Type B pancreatic cell (in vitro differentiated cells): ENCODE results near the gene TNS3. TPM values are rescaled to one million over a fixed set of nuclear protein-coding genes. Genes with fewer than 3 reads are reported as not detected.

Experiments
- DNase-seq: peaks from one replicate; pipeline ENCODE4 v3.0.0; 2021; ENCODE audit warnings: mixed read lengths; ENCODE audit not compliant: unreplicated experiment; ENCODE audit errors: extremely low spot score
- H3K27ac Mint-ChIP-seq: 2 replicates; pipeline ENCODE4 v1.8.0; 2021; ENCODE audit warnings: mild to moderate bottlenecking, mixed read lengths
- H3K27me3 Mint-ChIP-seq: 2 replicates; pipeline ENCODE4 v1.8.0; 2021; ENCODE audit warnings: mixed read lengths
- H3K36me3 Mint-ChIP-seq: 2 replicates; pipeline ENCODE4 v1.8.0; 2021; ENCODE audit warnings: mixed read lengths
- H3K4me1 Mint-ChIP-seq: one replicate; pipeline ENCODE4 v1.8.0; 2021; ENCODE audit warnings: mixed read lengths; ENCODE audit not compliant: unreplicated experiment
- H3K4me3 Mint-ChIP-seq: 2 replicates; pipeline ENCODE4 v1.8.0; 2021; ENCODE audit warnings: mild to moderate bottlenecking, mixed read lengths
- H3K9me3 Mint-ChIP-seq: 2 replicates; pipeline ENCODE4 v1.8.0; 2021; ENCODE audit warnings: mixed read lengths
- total RNA-seq: library from RNA; stranded (reverse); gene quantifications from 2 replicates; pipeline ENCODE4 v1.2.1, GENCODE V29; 2021; ENCODE audit warnings: low replicate concordance
- TF ChIP-seq, protein P1 (sequence below): fragments of 200-600 bp; sonication (generic); conservative IDR thresholded peaks from 2 replicates; pipeline ENCODE4 v1.5.0; 2021; ENCODE audit warnings: antibody characterized with exemption, mild to moderate bottlenecking

TNS3 gene
- total RNA-seq, 1 donor from 2014 or later, result 138 TPM

DNA sequence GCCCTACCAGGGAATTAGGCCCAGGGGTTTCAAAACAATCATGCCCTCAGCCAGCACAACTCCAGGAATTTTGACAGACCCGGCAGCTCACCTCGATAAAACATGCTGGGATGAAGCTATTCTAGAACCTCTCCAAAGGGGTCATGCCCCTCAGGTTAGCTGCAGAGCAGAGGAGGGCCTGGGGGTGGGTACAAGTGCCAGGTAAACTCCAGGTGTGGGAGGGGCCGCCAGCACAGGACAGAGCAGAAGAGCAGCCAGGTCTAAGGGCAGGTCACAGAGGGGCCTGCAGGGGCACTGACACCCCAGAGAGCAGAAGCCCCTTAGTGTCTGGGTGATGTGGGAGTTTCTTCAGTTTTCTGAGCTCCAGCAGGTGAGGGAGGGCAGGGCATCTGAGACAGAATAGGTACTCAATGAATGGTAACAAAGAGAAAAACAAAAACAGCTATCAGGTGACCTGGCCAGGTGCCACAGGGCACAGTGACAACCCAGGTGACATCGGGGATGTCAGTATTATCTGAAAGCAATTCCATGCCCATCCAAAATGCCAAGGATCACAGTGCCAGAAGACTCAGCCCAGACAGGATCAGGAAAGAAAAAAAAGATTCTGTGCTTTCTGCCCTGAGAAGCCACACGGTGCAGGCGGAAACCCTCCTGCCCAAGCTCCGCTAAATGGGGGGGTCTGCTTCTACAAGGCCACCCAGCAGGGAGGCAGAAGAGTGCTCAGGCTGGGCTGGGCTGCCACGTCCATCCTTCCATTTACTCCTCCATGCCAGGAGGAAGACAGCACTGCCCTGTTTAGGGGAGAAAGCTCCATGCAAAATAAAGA is 104.5 kb downstream of the TNS3 start:
- Mint-ChIP-seq H3K4me1 (peaks cover 52% of the 10 kb centered on the region), H3K36me3 (peaks cover 14% of the 10 kb centered on the region), H3K27me3 (no peaks in the 10 kb centered on the region), H3K4me3 (no peak overlapping the region), H3K9me3 (no peaks in the 10 kb centered on the region), H3K27ac (no peak overlapping the region)
- no peak for DNase-seq
- TF ChIP-seq, protein P1, sequence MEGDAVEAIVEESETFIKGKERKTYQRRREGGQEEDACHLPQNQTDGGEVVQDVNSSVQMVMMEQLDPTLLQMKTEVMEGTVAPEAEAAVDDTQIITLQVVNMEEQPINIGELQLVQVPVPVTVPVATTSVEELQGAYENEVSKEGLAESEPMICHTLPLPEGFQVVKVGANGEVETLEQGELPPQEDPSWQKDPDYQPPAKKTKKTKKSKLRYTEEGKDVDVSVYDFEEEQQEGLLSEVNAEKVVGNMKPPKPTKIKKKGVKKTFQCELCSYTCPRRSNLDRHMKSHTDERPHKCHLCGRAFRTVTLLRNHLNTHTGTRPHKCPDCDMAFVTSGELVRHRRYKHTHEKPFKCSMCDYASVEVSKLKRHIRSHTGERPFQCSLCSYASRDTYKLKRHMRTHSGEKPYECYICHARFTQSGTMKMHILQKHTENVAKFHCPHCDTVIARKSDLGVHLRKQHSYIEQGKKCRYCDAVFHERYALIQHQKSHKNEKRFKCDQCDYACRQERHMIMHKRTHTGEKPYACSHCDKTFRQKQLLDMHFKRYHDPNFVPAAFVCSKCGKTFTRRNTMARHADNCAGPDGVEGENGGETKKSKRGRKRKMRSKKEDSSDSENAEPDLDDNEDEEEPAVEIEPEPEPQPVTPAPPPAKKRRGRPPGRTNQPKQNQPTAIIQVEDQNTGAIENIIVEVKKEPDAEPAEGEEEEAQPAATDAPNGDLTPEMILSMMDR, result no peak

GRCh38 chr7:47475880-47476227 is 106.1 kb downstream of the TNS3 start:
- no peak for DNase-seq
- H3K27me3 Mint-ChIP-seq, result no peaks in the 10 kb centered on the region
- H3K27ac Mint-ChIP-seq, result peak overlapping the region; percentile 4

DNA sequence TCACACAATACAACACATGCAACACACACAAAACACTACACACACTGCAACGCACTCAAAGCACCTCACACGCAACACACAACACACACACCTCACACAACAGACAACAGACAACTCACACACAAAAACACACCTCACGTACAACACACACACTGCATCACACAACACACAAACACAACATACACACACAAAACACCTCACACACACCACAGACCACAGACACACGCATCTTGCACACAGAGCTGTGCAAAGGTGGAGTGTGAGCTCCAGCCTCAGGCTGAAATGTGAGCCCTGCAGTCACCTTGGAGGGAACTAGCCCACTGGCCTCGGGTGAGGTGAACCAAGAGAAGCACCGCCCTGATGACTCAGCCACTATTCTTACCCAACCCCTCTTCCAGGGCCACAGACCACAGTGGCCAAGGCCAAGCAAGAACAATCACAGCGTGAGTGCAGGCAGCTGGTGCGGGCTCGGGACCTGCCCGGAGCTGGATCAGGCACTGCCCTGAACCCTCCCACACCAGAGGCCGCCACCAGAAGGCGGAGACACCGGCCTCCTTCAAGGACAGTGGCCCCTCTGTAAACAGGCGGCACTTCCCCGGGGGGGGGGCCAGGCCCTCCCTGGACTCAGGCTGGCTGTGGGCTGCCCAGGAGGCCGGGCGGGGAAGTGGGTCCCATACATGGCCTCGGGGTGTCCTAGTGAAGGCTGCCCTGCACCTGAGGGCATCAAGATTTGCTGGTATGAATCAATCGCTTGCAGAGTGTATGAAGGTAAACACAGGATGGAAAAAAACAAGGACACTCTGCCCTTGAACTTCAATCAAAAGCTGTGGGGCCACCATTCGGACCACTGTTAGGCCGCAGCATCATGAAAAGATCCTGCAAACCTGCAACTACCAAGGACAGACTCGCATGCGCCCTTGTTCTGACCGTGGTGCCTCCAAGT is 106.7 kb downstream of the TNS3 start:
- Mint-ChIP-seq H3K4me3 (no peak overlapping the region), H3K4me1 (peaks cover 52% of the 10 kb centered on the region), H3K36me3 (peaks cover 14% of the 10 kb centered on the region), H3K27me3 (no peaks in the 10 kb centered on the region), H3K27ac (peak overlapping the region; percentile 4), H3K9me3 (no peaks in the 10 kb centered on the region)
- TF ChIP-seq, protein P1, result no peak
- no peak for DNase-seq

More at GRCh38 chr7:47475880-47476227, 106.1 kb downstream of the TNS3 start:
- H3K4me1 Mint-ChIP-seq, result peaks cover 52% of the 10 kb centered on the region
- H3K36me3 Mint-ChIP-seq, result peaks cover 16% of the 10 kb centered on the region
- H3K4me3 Mint-ChIP-seq, result peak overlapping the region; percentile 11
- H3K9me3 Mint-ChIP-seq, result no peaks in the 10 kb centered on the region
- TF ChIP-seq, protein P1, result no peak

GRCh38 chr7:47474211-47474936 is 107.5 kb downstream of the TNS3 start:
- peaks cover 16% of the 10 kb centered on the region for H3K36me3 Mint-ChIP-seq
- TF ChIP-seq, protein P1, result no peak
- no peak overlapping the region for H3K27ac Mint-ChIP-seq
- no peaks in the 10 kb centered on the region for H3K27me3 Mint-ChIP-seq
- no peak for DNase-seq
- no peak overlapping the region for H3K4me3 Mint-ChIP-seq
- H3K9me3 Mint-ChIP-seq, result no peaks in the 10 kb centered on the region
- peaks cover 47% of the 10 kb centered on the region for H3K4me1 Mint-ChIP-seq

- Mint-ChIP-seq H3K9me3 (no peaks in the 10 kb centered on the region), H3K27me3 (no peaks in the 10 kb centered on the region), H3K4me3 (no peak overlapping the region), H3K36me3 (peaks cover 17% of the 10 kb centered on the region), H3K27ac (no peak overlapping the region), H3K4me1 (peaks cover 44% of the 10 kb centered on the region)
- TF ChIP-seq, protein P1, result no peak
- no peak for DNase-seq
Observed at GRCh38 chr7:47473499-47474210, 108.3 kb downstream of the TNS3 start.
